Measurements from ENCODE around the gene BAG3. TPM values are rescaled to one million over a fixed set of nuclear protein-coding genes. Genes with fewer than 3 reads are reported as not detected.

The BAG3 gene
- total RNA-seq, 1 donor from 2014 or later = 24.6 TPM

DNA sequence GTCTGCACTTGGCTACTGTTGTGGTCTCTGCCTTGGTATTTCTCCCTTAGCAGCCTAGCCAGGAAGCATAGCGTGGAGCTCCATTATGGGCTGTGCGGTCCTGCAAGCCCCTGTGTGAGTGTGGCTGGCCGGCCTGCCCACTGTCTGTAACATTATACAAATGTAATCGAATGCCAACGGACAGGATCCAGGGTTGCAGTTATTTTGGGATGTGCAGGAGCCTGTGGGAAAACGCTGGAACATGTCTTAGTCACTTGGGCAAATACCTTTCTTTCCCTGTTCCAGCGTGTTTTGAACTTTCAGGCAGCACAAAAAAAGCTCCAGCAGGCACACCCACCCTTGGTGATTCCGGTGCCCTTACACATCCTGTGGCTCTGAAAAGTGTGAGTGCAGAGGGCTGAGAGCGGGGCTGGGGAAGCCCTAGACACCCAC, 29.5 kb downstream of the BAG3 start:
- H3K4me1 Mint-ChIP-seq (ENCODE audit: unreplicated experiment) = peaks cover 16% of the 10 kb centered on the region
- H3K36me3 Mint-ChIP-seq (ENCODE audit: low read depth, unreplicated experiment) = peaks cover 13% of the 10 kb centered on the region
- H3K4me3 Mint-ChIP-seq (ENCODE audit: unreplicated experiment) = no peak overlapping the region
- no peak for DNase-seq (ENCODE audit: low spot score)
- H3K27ac Mint-ChIP-seq (ENCODE audit: unreplicated experiment) = peak overlapping the region; percentile 76
- TF ChIP-seq CTCF (IDR thresholded peaks at IDR 0.05; ENCODE audit: unreplicated experiment) = no peak
- no peaks in the 10 kb centered on the region for H3K9me3 Mint-ChIP-seq (ENCODE audit: unreplicated experiment)
- peaks cover 2% of the 10 kb centered on the region for H3K27me3 Mint-ChIP-seq (ENCODE audit: unreplicated experiment)

DNA sequence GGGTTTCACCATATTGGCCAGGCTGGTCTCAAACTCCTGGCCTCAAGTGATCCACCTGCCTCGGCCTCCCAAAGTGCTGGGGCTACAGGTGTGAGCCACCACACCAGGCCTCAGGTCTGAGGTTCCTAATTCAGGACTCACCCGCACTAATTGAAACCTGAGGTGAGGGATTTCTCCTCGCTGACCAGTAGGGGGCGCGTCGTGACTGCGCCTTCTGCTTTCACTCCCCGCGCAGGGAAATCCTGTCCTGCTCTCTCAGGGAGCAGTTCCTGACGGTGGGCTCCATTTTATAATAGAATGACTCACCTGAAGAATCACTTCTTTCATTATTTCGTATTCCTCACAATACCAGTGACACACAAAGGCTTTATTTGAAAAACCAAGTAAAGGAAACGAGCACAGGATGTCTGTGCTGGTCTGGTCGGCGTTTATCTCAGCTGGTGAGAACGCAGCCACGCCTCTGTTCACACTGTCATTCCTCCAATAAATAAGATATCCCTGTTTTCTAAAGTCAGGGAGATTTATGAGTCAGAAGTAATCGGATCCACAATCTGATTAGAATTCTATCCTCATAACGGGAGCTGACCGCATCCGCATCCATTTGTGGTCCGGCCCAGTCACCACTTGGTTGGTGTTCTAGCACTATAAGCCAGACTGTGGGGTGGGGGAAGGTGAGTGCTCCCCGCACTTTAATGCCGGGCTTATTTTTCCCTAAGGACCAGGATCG, 35.4 kb downstream of the BAG3 start:
- peak overlapping the region; percentile 98 for H3K27ac Mint-ChIP-seq (ENCODE audit: unreplicated experiment)
- peak; percentile 98 for TF ChIP-seq CTCF (IDR thresholded peaks at IDR 0.05; ENCODE audit: unreplicated experiment)
- peaks cover 3% of the 10 kb centered on the region for H3K27me3 Mint-ChIP-seq (ENCODE audit: unreplicated experiment)
- peaks cover 28% of the 10 kb centered on the region for H3K4me1 Mint-ChIP-seq (ENCODE audit: unreplicated experiment)
- H3K4me3 Mint-ChIP-seq (ENCODE audit: unreplicated experiment) = peak overlapping the region; percentile 89
- H3K36me3 Mint-ChIP-seq (ENCODE audit: low read depth, unreplicated experiment) = peaks cover 6% of the 10 kb centered on the region
- peak; percentile 86 for DNase-seq (ENCODE audit: low spot score)
- no peaks in the 10 kb centered on the region for H3K9me3 Mint-ChIP-seq (ENCODE audit: unreplicated experiment)

- H3K9me3 Mint-ChIP-seq (ENCODE audit: unreplicated experiment) = no peaks in the 10 kb centered on the region
- H3K4me1 Mint-ChIP-seq (ENCODE audit: unreplicated experiment) = peaks cover 28% of the 10 kb centered on the region
- peak overlapping the region; percentile 98 for H3K27ac Mint-ChIP-seq (ENCODE audit: unreplicated experiment)
- H3K36me3 Mint-ChIP-seq (ENCODE audit: low read depth, unreplicated experiment) = peaks cover 6% of the 10 kb centered on the region
- H3K4me3 Mint-ChIP-seq (ENCODE audit: unreplicated experiment) = peak overlapping the region; percentile 89
- no peak for TF ChIP-seq CTCF (IDR thresholded peaks at IDR 0.05; ENCODE audit: unreplicated experiment)
- peak; percentile 39 for DNase-seq (ENCODE audit: low spot score)
- peaks cover 3% of the 10 kb centered on the region for H3K27me3 Mint-ChIP-seq (ENCODE audit: unreplicated experiment)
Observed at GRCh38 chr10:119687192-119688032, 36.2 kb downstream of the BAG3 start.

- peaks cover 4% of the 10 kb centered on the region for H3K27me3 Mint-ChIP-seq (ENCODE audit: unreplicated experiment)
- H3K9me3 Mint-ChIP-seq (ENCODE audit: unreplicated experiment) = no peaks in the 10 kb centered on the region
- DNase-seq (ENCODE audit: low spot score) = no peak
- H3K36me3 Mint-ChIP-seq (ENCODE audit: low read depth, unreplicated experiment) = peaks cover 6% of the 10 kb centered on the region
- H3K27ac Mint-ChIP-seq (ENCODE audit: unreplicated experiment) = no peak overlapping the region
- no peak for TF ChIP-seq CTCF (IDR thresholded peaks at IDR 0.05; ENCODE audit: unreplicated experiment)
- no peak overlapping the region for H3K4me3 Mint-ChIP-seq (ENCODE audit: unreplicated experiment)
- peaks cover 34% of the 10 kb centered on the region for H3K4me1 Mint-ChIP-seq (ENCODE audit: unreplicated experiment)
Observed at GRCh38 chr10:119688033-119688508, 36.9 kb downstream of the BAG3 start.

All from endothelial cell (in vitro differentiated cells).